ENCODE results near the gene ADAM10. TPM values are rescaled to one million over a fixed set of nuclear protein-coding genes. Genes with fewer than 3 reads are reported as not detected.
A peak's percentile ranks its signal among the peaks of the same experiment; 100 is the strongest.

Gene ADAM10
- total RNA-seq (10 to 100 TPM; 33.1 to 37.9 (median 36.5) TPM), polyA plus RNA-seq (10 to 100 TPM in 2 of 3 donors, 1 to 10 TPM in 1; 7.9 to 24.7 (median 10.8) TPM)
- long read RNA-seq, donor 1, full-length matches to known transcripts = 16 of 19 reads
- long read RNA-seq, donor 1, partial matches to known transcripts = 1 of 19 reads
- long read RNA-seq, donor 1, other reads (novel, unspliced or antisense) = 2 of 19 reads
- long read RNA-seq, donor 2, full-length matches to known transcripts = 10 of 13 reads
- long read RNA-seq, donor 2, partial matches to known transcripts = 0 of 13 reads
- long read RNA-seq, donor 2, other reads (novel, unspliced or antisense) = 3 of 13 reads

GRCh38 chr15:58749532-58750337 is at the start of gene ADAM10:
Gene ADAM10 (minus strand): TSS chr15:58749707. CDS start chr15:58749534, 173 bp downstream.
- intact Hi-C loops (cut with DNase I) = loop anchor here (5.0 to 10.0 kb wide), 5 partner anchors 122 to 522 kb away; no protein-coding TSS in a partner anchor
- Histone ChIP-seq H3K27me3 (ENCODE audit: insufficient read depth in 3 of 3, low read length in 2 of 3) (no peaks in the 10 kb centered on the region), H3K4me3 (peak within 1 kb of the TSS; percentile 97), H3K36me3 (ENCODE audit: insufficient read depth in 1 of 2, low read depth in 1 of 2) (no peaks in the 10 kb centered on the region), H3K9me3 (no peaks in the 10 kb centered on the region), H3K27ac (peak within 1 kb of the TSS; percentile 98), H3K4me1 (peaks cover 23% of the 10 kb centered on the region)
- DNase-seq = peak; percentile 99 to 100
- ATAC-seq = peak; percentile 97 to 99 (median 98)
- WGBS, 3 donors = 0 to 1% (median 0%) methylated on average over 58 to 62 of the region's 62 CpGs
- no peak for TF ChIP-seq CTCF (IDR thresholded peaks at IDR 0.05)

GRCh38 chr15:58797505-58797904 is 48.0 kb upstream of the ADAM10 start:
- H3K9me3 ChIP-seq = no peaks in the 10 kb centered on the region
- H3K27ac ChIP-seq = no peak overlapping the region
- intact Hi-C loops (cut with DNase I) = no loop called here
- no peak for DNase-seq
- H3K4me1 ChIP-seq = peaks cover 11% of the 10 kb centered on the region
- no peak overlapping the region for H3K4me3 ChIP-seq
- peaks cover 0 to 8% of the 10 kb centered on the region in 2 donors for H3K36me3 ChIP-seq (ENCODE audit: insufficient read depth in 1 of 2, low read depth in 1 of 2)
- TF ChIP-seq CTCF (IDR thresholded peaks at IDR 0.05) = no peak
- H3K27me3 ChIP-seq (ENCODE audit: insufficient read depth in 3 of 3, low read length in 2 of 3) = no peaks in the 10 kb centered on the region
- ATAC-seq = no peak
- WGBS, 3 donors = 79 to 92% (median 83%) methylated on average over 3 of the region's 3 CpGs

- Histone ChIP-seq H3K27ac (no peak overlapping the region), H3K36me3 (ENCODE audit: insufficient read depth in 1 of 2, low read depth in 1 of 2) (peaks cover 0 to 8% of the 10 kb centered on the region in 2 donors), H3K9me3 (no peaks in the 10 kb centered on the region), H3K4me3 (no peak overlapping the region), H3K27me3 (ENCODE audit: insufficient read depth in 3 of 3, low read length in 2 of 3) (no peaks in the 10 kb centered on the region), H3K4me1 (peaks cover 11% of the 10 kb centered on the region)
- ATAC-seq (no peak), DNase-seq (no peak)
- no peak for TF ChIP-seq CTCF (IDR thresholded peaks at IDR 0.05)
- intact Hi-C loops (cut with DNase I) = no loop called here
- WGBS, 3 donors = 43 to 70% (median 54%) methylated on average over 2 of the region's 2 CpGs
These were observed 46.3 kb upstream of the ADAM10 start for GRCh38 chr15:58795825-58796224.

- TF ChIP-seq CTCF (IDR thresholded peaks at IDR 0.05) = no peak
- WGBS, 3 donors = 58 to 76% (median 64%) methylated on average over 6 of the region's 6 CpGs
- intact Hi-C loops (cut with DNase I) = no loop called here
- Histone ChIP-seq H3K27me3 (ENCODE audit: insufficient read depth in 3 of 3, low read length in 2 of 3) (no peaks in the 10 kb centered on the region), H3K9me3 (no peaks in the 10 kb centered on the region), H3K27ac (no peak overlapping the region), H3K36me3 (ENCODE audit: insufficient read depth in 1 of 2, low read depth in 1 of 2) (peaks cover 0 to 8% of the 10 kb centered on the region in 2 donors), H3K4me1 (peaks cover 11% of the 10 kb centered on the region), H3K4me3 (no peak overlapping the region)
- ATAC-seq (no peak), DNase-seq (no peak)
These were observed 44.4 kb upstream of the ADAM10 start for GRCh38 chr15:58793862-58794261.
